Colon (tissue), 2 donors: Measurements from ENCODE around the gene MMUT.
"Not testable (repeated sequence)": the region's sequence is repeated elsewhere in the genome, so short reads cannot be mapped to it uniquely, and the experiment has no call there.

Source experiments
- FAIRE-seq: peaks from 2 replicates; lab custom pipeline; 2012; peaks lifted over from hg19 to GRCh38; lab: Jason Lieb, UNC
- donor health status: control.
- donor health status: control.

Gene MMUT

DNA sequence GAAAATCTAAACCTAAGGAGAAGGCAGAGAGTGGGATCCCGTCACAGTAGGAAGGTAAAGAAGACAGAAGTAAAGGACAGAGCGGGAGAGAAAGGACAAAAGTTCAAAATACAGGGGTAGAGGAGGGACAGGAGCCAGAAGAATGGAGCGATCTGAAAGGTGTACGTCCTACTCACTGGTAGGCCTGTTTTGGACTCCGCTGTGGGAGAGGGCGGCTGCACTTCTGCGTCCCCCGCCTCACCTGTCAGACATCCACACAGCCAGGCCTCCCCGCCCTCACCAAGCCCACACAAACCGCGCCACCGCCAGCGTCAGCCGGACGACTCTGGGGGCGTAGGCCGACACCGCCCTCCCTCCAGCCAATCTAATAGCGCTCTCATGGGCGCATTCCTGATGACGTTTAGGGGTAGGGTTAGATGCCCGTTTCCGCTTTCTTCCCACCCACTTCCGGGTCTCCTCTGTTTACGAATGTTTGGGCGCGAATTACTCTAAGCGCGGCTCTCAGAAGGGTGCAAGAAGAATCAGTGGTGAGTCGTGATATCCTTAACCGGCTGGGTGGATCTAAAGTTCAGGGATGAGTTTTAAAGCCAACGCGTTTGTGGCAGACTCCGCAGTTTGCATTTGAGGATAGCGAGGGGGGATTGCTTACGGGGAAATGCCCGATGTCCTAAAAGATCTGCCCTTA, at the start of gene MMUT, which contains the start of gene CENPQ:
Gene MMUT (minus strand): TSS at position 327 of the 685 bp plus-strand sequence. CDS start 3,787 bp downstream, outside the sequence.
Gene CENPQ (plus strand): TSS at position 444 of the 685 bp plus-strand sequence. CDS start 6,807 bp downstream, outside the sequence.
- peak; percentile 89 for FAIRE-seq

GRCh38 chr6:49509342-49509741, 46.3 kb upstream of the MMUT start:
- FAIRE-seq = no peak

DNA sequence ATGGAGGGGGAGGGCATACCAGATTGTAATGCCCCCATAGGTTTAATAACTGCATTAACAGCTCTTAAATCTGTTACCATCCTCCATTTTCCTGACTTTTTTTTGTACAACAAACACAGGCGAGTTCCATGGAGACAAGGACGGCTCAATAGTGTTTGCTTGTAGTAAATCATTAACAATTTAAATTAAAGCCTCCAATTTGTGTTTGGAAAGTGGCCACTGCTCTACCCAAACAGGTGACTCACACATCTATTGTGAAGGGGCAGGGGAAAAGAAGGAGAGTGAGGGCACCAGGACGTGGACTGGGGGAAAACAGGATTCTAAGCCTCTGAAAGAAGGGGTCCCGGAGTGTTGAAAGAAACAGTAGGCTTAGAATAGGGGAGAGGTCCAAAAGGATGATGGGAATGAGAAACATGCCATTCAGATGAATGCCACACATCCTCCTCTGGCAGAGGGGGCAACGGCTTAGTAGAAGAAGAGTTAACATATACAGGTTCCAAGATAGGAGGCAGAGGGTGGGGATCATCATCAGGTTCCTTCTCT, 43.6 kb upstream of the MMUT start:
- FAIRE-seq = no peak

DNA sequence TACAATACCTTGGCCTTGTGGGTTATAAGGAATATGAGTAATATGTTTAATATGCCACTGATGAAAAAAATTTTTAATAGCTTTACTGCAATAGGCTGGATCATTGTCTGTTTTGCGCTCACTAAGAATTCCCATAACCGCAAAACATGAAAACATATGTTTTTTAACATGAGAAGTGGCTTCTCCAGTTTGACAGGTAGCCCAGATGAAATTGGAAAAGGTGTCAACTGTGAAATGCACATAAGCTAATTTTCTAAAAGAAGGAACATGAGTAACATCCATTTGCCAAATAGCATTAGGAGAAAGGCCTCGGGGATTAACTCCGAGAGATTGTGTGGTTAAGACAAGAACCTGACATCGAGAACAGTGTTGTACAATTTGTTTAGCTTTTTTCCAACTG, 41.6 kb upstream of the MMUT start:
- FAIRE-seq = no peak

GRCh38 chr6:49499623-49500022, 36.6 kb upstream of the MMUT start, which contains the start of gene GLYATL3:
TSS of gene GLYATL3 (plus strand) at chr6:49499923. CDS start at chr6:49511991, 12,068 bp downstream.
- no peak for FAIRE-seq

DNA sequence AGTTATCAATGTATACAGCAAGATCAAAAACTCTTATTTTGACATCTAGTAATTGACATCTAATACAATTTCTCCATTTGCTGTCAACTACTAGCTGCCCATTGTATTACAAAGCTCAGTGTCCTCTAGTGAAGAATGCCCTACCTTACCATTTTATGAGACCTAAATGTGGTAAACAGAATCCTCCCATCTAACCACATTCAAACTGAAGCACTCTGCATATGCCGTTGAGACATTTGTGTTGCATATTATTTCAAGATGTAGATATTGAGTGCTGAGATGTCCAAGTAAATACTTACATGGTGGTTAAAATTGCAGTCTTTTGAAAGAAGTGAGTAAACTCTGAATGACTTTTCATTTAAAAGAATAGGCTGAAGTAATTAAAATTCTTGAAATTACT, 36.1 kb upstream of the MMUT start:
- FAIRE-seq = no peak

- FAIRE-seq = no peak
Observed at GRCh38 chr6:49497304-49497703, 34.3 kb upstream of the MMUT start.

DNA sequence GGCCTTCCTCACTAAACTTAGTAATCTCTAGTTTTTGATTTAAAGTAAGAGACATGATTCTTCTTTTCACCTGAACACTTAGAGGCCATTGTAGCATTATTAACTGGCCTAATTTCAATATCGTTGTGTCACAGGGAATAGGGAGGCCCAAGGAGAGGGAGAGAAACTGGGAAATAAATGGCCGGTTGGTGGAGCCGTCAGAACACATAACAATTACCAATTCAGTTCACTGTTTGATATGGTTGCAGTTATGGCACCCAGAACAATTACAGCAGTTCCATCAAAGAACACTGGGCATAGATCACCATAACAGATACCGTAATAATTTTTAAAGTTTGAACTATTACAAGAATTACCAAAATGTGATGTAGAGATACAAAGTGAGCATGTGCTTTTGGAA, 27.6 kb upstream of the MMUT start:
- no peak for FAIRE-seq

- FAIRE-seq = not testable (repeated sequence)
Observed at GRCh38 chr6:49483380-49483779, 20.3 kb upstream of the MMUT start.

DNA sequence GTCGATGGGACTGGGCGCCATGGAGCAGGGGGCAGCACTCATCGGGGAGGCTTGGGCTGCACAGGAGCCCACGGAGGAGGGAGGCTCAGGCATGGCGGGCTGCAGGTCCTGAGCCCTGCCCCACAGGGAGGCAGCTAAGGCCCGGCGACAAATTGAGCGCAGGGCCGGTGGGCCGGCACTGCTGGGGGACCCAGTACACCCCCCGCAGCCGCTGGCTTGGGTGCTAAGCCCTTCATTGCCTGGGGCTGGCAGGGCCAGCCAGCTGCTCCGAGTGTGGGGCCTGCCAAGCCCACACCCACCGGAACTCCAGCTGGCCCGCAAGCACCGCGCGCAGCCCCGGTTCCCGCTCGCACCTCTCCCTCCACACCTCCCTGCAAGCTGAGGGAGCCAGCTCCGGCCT, 18.8 kb upstream of the MMUT start:
- FAIRE-seq = not testable (repeated sequence)

DNA sequence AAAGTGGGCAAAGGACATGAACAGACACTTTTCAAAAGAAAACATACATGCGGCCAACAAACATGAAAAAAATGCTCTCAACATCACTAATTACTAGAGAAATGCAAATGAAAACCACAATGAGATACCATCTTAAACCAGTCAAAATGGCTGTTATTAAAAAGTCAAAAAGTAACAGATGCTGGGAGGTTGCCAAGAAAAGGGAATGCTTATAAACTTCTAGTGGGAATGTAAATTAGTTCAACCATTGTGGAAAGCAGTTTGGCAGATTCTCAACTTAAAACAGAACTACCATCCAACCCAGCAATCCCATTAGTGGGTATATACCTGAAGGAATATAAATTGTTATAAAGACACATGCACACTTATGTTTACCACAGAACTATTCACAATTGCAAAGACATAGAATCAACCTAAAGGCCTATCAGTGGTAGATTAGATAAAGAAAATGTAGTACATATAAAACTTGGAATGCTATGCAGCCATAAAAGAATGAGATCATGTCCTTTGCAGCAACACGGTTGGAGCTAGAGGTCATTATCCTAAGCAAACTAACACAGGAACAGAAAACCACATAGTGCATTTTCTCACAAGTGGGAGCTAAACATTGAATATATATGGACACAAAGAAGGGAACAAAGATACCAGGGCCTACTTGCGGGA, 16.4 kb upstream of the MMUT start:
- peak; percentile 79 for FAIRE-seq

- not testable (repeated sequence) for FAIRE-seq
Observed at GRCh38 chr6:49476564-49476963, 13.5 kb upstream of the MMUT start.

DNA sequence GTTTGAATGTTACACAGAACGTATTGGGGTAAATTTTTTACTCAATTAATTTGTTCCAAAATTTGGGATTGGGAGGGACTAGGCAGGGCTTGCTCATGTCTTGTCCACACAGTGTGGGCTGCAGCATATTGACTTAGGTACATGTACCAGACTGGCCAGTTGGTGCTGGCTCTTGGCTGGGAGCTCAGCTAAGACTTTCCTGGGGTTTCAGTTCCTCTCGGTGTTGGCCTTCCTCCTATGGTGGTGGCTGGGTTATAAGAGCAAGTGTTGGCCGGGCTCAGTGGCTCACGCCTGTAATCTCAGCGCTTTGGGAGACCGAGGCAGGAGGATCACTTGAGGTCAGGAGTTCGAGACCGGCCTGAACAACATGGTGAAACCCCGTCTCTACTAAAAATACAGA, 5.0 kb upstream of the MMUT start:
- FAIRE-seq = no peak

DNA sequence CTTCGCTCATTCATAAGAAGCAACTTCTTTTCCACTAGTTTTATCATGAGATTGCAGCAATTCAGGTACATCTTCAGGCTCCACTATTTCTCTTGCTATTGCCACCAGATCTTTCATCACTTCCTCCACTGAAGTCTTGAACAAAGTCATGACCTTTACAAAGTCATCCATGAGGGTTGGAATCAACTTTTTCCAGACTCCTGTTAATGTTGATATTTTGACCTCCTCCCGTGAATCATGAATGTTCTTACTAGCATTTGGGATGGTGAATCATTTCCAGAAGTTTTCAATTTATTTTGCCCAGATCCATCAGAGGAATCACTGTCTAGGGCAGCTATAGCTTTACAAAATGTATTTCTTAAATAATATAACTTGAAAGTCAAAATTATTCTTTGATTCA, 1.6 kb upstream of the MMUT start:
- FAIRE-seq = no peak

DNA sequence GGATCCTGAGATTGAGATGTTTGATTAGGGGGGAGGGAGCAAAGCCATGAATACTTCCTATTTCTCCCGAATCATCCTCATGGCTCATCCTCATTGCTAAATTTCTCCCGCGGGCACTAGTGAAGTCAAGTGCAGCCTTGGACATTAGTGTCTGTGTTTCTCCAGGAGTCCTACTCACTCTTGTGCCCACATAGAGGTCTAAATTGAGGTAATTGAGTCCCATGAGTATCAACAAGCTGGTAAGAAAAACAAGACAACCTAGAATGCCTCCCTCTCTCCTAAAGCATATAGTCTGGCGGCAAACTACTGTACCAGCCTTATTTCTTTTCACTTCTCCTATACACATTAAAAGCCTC, 537 bp upstream of the MMUT start:
- no peak for FAIRE-seq

DNA sequence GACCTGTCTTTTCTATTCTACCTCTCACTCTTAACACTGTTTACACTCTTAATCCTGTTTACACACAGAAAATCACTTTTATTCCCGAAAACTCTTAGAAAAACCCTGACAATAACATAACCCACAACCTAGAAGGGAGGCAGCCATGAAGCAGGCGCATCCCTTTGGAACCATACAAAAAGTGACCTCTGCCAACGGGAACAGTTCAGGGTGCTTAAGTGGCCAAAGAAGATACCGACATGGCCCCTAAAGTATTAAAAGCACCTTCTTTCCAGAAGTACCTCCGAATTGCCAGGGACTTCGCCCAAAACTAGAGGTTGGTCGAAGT, 490 bp downstream of the MMUT start:
- FAIRE-seq = no peak

DNA sequence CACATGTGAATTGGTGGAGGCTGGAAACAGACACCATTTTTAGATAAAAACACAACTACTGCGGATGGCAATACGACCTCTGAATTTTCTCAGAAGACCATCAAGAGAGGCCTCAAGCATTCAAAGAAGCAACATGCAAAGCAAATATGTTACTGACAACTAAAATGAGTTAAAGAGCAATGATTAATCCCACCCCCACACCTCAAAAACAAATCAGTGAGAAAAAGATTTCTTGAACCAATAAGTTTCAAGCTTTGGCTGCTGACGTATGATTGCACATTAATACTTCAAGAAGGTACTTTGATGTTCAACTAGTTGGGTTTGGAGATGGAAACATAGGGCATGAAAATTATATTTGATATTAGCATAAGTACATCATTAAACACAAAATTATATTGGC, 982 bp downstream of the MMUT start:
- no peak for FAIRE-seq

DNA sequence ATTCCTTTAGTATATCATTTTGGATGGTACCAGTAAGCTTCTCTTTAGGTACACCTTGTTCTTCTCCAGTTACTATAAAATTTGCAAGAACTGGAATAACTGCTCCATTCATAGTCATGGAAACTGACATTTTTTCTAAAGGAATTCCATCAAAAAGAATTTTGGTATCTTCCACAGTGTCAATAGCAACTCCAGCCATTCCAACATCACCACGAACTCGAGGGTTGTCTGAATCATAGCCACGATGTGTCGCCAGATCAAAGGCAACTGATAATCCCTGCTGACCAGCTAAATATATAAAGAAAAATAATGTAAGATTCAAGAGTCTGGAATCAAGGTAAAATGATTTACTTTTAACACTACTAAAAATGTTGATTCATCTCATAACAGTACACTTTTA, 5.3 kb downstream of the MMUT start:
- FAIRE-seq = no peak

DNA sequence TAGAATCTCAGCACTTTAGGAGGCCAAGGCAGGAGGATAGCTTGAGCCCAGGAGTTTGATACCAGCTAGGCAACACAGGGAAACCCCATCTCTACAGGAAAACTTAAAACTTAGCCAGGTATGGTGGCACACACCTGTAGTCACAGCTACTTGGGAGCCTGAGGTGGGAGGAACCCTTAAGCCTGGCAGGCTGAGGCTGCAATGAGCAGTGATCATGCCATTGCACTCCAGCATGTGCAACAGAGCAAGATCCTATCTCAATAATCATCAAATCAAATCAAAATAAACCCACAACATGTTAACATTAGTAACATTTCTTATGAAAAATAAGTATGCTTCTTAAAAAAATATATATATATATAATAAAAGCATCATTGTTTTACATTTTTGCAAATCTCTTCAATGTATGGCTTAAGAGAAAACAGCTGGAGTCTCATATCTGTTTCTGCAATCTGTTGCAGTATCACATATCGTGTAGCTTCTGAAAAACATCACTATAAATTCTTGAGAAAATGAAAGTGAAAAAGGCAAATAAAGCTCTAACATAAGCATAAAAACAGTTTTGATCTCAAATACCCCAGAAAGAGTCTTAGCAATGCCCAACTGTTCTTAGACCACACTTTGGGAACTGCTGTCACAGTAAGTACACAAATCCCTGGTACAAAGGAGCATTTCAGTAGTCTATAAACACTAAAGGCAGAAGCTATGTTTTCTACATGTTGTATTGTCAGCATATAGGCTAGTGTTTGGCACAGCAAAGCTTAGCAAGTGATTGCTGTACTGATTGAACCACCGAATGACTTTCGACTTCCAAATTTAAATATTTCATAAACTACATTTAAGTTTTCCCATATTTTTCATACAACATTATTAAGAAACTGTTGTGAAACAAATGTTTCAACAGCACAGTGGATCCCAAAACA, 8.0 kb downstream of the MMUT start:
- no peak for FAIRE-seq

GRCh38 chr6:49453221-49453620, 9.8 kb downstream of the MMUT start:
- no peak for FAIRE-seq

- FAIRE-seq = no peak
Observed at GRCh38 chr6:49430866-49431265, 32.2 kb downstream of the MMUT start.

DNA sequence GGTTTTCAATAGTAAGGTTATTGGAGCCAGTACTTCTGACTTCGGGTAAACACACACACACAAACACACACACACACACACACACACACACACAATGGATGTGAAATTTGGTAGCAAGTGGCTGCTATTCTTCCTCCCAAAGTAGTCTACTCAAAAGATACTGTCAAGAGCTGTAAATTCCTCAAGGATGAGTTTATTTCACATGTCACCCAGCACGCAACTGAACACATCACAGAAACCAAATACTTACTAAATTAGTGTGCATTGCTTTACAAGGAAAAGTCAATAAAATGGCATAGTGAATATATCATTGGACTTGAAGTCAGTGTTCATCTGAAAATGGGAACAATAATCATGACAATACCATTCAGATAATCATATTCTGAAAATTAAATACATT, 32.9 kb downstream of the MMUT start:
- FAIRE-seq = no peak

DNA sequence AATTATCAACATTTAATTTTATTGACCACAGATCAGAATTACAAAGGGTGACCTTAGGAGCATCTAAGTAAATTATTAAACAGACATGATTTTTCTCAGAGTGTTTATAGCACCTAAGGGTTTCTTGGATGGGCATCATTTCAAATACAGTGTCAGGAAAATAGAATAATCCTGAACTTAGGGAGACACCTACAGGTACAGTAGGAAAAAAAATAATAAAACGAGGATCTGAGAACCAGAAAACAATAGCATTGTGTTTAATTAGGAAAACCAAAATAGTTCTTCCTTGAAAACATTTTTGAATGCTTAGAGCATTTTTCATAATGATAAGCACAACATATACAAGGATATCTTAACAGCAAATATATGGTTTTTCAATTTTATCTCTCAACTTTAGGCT, 39.2 kb downstream of the MMUT start:
- no peak for FAIRE-seq
